Osteoblast (primary cell): ENCODE results near the gene TOLLIP. TPM values are rescaled to one million over a fixed set of nuclear protein-coding genes. Genes with fewer than 3 reads are reported as not detected.

Experiments used
- DNase-seq: peaks from one replicate; pipeline ENCODE4 v3.0.0; 2011; ENCODE audit warnings: low spot score, mixed read lengths; ENCODE audit not compliant: insufficient read length; ENCODE audit errors: missing footprints
- H2AFZ ChIP-seq: 2 replicates; pipeline ENCODE4 v1.6.0; 2011; ENCODE audit warnings: mild to moderate bottlenecking, low read length
- H3K27ac ChIP-seq: 2 replicates; pipeline ENCODE4 v1.5.1; 2011; ENCODE audit warnings: mild to moderate bottlenecking, low read depth, low read length, moderate library complexity
- H3K27me3 ChIP-seq: 2 replicates; pipeline ENCODE4 v1.6.0; 2012; ENCODE audit warnings: mild to moderate bottlenecking, control low read depth, inconsistent platforms, low read length, moderate library complexity; ENCODE audit not compliant: insufficient read depth
- H3K36me3 ChIP-seq: 2 replicates; pipeline ENCODE4 v1.5.1; 2011; ENCODE audit warnings: mild to moderate bottlenecking, low read length, control low read depth, moderate library complexity; ENCODE audit not compliant: insufficient read depth
- H3K4me1 ChIP-seq: 2 replicates; pipeline ENCODE4 v1.5.1; 2011; ENCODE audit warnings: mild to moderate bottlenecking, low read length, control low read depth, moderate library complexity; ENCODE audit not compliant: insufficient read depth
- H3K4me2 ChIP-seq: 2 replicates; pipeline ENCODE4 v1.6.0; 2011; ENCODE audit warnings: mild to moderate bottlenecking, low read length; ENCODE audit not compliant: insufficient read depth
- H3K4me3 ChIP-seq: fragments of 200-600 bp; sonication (generic); 3 replicates; pipeline ENCODE4 v1.5.1; 2012; ENCODE audit warnings: mild to moderate bottlenecking, low read length, inconsistent platforms; ENCODE audit not compliant: insufficient read depth
- H3K79me2 ChIP-seq: 2 replicates; pipeline ENCODE4 v1.6.0; 2012; ENCODE audit warnings: mild to moderate bottlenecking, low read length, control low read depth, inconsistent platforms; ENCODE audit not compliant: insufficient read depth
- H3K9me3 ChIP-seq: 2 replicates; pipeline ENCODE4 v1.5.1; 2011; ENCODE audit warnings: low read depth, low read length, control low read depth
- H4K20me1 ChIP-seq: 2 replicates; pipeline ENCODE4 v1.6.0; 2012; ENCODE audit warnings: mild to moderate bottlenecking, low read length, control low read depth; ENCODE audit not compliant: insufficient read depth
- total RNA-seq: library from RNA; depleted of rRNA; stranded (reverse); fragments of >200 nt; gene quantifications from 2 replicates; pipeline ENCODE4 v1.2.3, GENCODE V29; 2012
- TF ChIP-seq, protein P1 (sequence below): IDR thresholded peaks from 2 replicates; pipeline ENCODE4 v1.5.1; 2011; ENCODE audit warnings: mild to moderate bottlenecking, low read depth, low read length, moderate library complexity; ENCODE audit errors: extremely low read depth

TOLLIP gene
- total RNA-seq, 1 donor: 30.8 TPM

DNA sequence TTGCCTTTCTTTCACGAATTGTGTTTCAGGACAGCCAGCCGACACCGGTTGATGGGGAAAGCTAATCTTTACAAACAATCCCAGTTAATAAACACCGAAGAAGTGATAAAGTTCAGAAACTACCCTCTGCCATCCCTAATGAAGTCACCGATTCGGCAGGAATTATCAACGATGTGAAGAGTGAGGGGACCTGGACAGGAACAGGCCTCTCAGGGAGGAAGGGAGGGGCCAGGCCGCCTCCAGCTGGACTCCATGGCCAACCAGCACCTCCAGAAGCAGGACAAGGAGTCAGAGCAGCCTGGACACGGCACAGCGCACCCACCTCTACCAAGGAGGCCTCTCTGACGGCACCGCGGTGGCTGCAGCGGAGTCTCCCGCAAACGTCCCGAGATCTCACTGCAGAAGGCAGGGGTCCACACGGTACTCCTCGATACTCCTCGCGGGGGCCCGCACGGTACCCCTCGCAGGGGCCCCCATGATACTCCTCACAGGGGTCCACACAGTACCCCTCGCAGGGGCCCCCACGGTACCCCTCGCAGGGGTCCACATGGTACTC is 3.9 kb downstream of the TOLLIP start:
- Histone ChIP-seq H3K79me2 (peaks cover 90% of the 10 kb centered on the region), H3K36me3 (peaks cover 8% of the 10 kb centered on the region), H3K9me3 (no peaks in the 10 kb centered on the region), H3K4me1 (peaks cover 15% of the 10 kb centered on the region), H4K20me1 (peaks cover 72% of the 10 kb centered on the region), H3K27me3 (no peaks in the 10 kb centered on the region), H3K27ac (no peak overlapping the region), H2AFZ (no peak overlapping the region), H3K4me2 (no peak overlapping the region), H3K4me3 (no peak overlapping the region)
- TF ChIP-seq, protein P1, sequence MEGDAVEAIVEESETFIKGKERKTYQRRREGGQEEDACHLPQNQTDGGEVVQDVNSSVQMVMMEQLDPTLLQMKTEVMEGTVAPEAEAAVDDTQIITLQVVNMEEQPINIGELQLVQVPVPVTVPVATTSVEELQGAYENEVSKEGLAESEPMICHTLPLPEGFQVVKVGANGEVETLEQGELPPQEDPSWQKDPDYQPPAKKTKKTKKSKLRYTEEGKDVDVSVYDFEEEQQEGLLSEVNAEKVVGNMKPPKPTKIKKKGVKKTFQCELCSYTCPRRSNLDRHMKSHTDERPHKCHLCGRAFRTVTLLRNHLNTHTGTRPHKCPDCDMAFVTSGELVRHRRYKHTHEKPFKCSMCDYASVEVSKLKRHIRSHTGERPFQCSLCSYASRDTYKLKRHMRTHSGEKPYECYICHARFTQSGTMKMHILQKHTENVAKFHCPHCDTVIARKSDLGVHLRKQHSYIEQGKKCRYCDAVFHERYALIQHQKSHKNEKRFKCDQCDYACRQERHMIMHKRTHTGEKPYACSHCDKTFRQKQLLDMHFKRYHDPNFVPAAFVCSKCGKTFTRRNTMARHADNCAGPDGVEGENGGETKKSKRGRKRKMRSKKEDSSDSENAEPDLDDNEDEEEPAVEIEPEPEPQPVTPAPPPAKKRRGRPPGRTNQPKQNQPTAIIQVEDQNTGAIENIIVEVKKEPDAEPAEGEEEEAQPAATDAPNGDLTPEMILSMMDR: no peak
- DNase-seq: no peak

DNA sequence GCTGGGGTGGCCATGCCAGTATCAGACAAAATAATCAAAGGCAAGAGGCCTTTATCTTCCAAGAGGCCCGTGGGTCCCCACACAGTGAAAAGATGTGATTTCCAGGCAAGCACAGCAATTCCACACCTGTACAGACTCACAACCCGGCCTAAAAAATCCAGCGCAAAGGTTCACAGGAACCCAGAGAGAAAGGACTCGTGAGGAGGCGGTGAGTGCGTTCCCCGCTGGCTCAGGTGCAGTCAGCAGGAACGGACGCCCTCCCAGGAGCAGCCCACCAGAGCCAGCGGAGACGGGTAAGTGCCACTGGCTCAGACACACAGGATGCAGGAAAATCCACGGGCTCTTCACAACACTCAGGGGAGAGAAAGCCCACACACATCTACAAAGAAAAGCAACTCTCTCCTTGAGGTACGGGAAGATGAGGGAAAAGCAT is 4.4 kb downstream of the TOLLIP start:
- H3K9me3 ChIP-seq: no peaks in the 10 kb centered on the region
- H3K27me3 ChIP-seq: no peaks in the 10 kb centered on the region
- no peak overlapping the region for H2AFZ ChIP-seq
- peak; percentile 48 for DNase-seq
- peaks cover 93% of the 10 kb centered on the region for H3K79me2 ChIP-seq
- H3K36me3 ChIP-seq: peaks cover 11% of the 10 kb centered on the region
- H3K27ac ChIP-seq: no peak overlapping the region
- peaks cover 77% of the 10 kb centered on the region for H4K20me1 ChIP-seq
- peaks cover 10% of the 10 kb centered on the region for H3K4me1 ChIP-seq
- TF ChIP-seq, protein P1: no peak
- no peak overlapping the region for H3K4me3 ChIP-seq
- no peak overlapping the region for H3K4me2 ChIP-seq

DNA sequence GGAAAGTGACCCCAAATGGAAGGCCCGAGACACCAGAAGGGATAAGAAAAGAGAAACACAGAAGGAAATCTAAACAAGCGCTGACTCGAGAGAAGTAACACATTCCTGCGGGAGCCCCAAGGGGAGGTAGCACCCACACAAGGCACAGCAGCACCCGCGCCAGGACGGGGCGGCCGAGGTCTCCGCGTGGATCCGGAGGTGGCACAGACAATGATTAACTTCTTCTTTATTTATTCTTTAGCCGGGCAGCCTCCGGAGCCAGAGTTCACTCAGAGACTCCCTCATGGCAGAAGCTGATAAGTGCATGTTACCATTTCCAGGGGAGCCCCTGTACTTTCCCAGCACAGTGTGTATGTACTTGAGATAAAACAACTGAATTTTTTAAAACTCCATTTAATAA is 5.1 kb downstream of the TOLLIP start:
- no peak overlapping the region for H3K4me2 ChIP-seq
- no peak overlapping the region for H3K27ac ChIP-seq
- H3K36me3 ChIP-seq: peaks cover 11% of the 10 kb centered on the region
- no peak overlapping the region for H2AFZ ChIP-seq
- H4K20me1 ChIP-seq: peaks cover 84% of the 10 kb centered on the region
- no peaks in the 10 kb centered on the region for H3K9me3 ChIP-seq
- H3K4me1 ChIP-seq: peaks cover 8% of the 10 kb centered on the region
- TF ChIP-seq, protein P1: no peak
- no peaks in the 10 kb centered on the region for H3K27me3 ChIP-seq
- H3K79me2 ChIP-seq: peaks cover 98% of the 10 kb centered on the region
- no peak overlapping the region for H3K4me3 ChIP-seq
- DNase-seq: peak; percentile 82

DNA sequence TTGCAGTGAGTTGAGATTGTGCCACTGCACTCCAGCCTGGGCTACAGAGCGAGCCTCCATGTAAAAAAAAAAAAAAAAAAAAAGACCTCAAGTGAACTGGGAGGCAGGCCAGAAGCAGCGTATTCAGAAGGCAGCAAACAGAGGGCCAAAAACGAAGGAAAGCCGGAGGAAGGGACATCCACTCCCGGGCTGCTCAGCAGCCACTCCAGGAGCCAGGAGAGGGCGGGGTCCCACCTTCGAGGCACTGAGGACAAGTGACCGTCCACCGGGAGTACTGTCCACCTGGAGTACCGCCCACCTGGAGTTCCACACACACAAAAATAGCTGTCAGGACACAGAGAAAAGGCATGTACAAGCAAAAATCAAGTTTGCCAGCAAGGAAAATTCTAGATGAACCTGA is 5.5 kb downstream of the TOLLIP start:
- Histone ChIP-seq H2AFZ (no peak overlapping the region), H3K9me3 (no peaks in the 10 kb centered on the region), H3K36me3 (peaks cover 11% of the 10 kb centered on the region), H3K27me3 (no peaks in the 10 kb centered on the region), H4K20me1 (peaks cover 88% of the 10 kb centered on the region), H3K27ac (no peak overlapping the region), H3K4me2 (no peak overlapping the region), H3K4me1 (peaks cover 12% of the 10 kb centered on the region), H3K79me2 (peaks cover 98% of the 10 kb centered on the region), H3K4me3 (no peak overlapping the region)
- DNase-seq: peak; percentile 84
- TF ChIP-seq, protein P1: no peak
